NCI-H187 (cell line): Measurements from ENCODE around the gene ADRB1.

Experiments
- DNase-seq, 2 experiments: peaks; one replicate each; lab custom pipeline; 2025; lab: John Stamatoyannopoulos, UW

The ADRB1 gene

DNA sequence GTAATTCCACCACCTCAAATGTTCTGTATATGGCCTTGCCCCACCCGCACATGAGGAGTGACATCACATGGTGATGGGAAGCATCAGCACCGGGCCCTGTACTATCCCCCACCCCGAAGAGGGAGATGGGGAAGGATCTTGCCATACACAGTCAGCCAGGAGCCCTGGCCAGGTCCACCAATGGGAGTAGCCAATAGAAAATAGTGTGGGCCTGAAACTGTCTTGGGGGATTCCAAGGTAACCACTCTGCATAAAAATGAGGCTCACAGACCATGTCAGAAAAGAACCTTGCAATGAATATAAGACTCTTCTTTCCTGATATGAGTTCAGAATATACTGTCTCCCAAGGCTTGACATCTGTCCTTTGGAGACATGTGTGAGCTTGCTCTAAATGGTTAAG is 51.1 kb downstream of the ADRB1 start:
- no peak for DNase-seq

DNA sequence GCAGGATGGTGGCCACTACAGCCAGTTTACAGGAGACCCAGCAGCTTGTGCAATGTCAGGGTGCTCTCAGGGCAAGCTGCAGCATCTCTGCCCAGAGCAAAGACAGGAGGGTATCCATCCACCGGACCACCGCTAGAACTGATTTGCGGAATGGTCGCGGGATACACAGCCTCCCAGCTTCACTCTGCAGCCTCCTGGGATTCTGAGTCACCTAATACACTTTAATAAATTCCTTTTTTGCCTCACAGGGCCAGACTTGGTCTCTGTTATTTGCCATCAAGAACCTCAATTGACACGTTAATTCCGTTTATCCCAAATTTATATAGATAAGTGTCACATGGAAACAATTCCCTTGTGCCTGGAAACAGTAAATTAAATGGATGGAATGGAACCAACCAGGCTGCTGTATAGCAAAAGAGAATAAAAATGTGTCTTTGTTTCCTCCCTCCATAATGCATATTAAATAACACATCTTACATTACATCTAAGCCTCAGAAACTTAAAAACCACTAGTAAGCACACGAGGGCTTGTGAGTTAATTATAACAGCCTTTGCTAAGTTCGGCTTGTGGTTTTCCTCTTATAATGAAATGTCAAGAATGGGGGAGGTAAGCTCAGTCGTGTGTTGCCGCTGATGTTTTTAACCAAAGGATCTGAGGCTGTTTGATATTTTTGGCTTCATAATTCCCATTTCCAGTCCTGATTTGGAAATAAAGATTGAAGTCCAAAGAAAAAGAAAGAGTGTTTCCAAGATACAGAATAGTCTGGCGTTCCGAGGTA is 52.1 kb downstream of the ADRB1 start:
- no peak for DNase-seq
